Endodermal cell (in vitro differentiated cells): ENCODE data around the gene SH3PXD2A. TPM values are rescaled to one million over a fixed set of nuclear protein-coding genes. Genes with fewer than 3 reads are reported as not detected.

ENCODE experiments used
- DNase-seq: peaks from one replicate; pipeline ENCODE4 v3.0.0-alpha.2; 2017
- H3K27ac ChIP-seq: 2 replicates; pipeline ENCODE4 v1.5.1; 2013; ENCODE audit warnings: mild to moderate bottlenecking, low read depth, low read length, moderate library complexity
- H3K27me3 ChIP-seq: 2 replicates; pipeline ENCODE4 v1.6.1; 2013; ENCODE audit warnings: mild to moderate bottlenecking, low read length, moderate library complexity; ENCODE audit not compliant: insufficient read depth, control insufficient read depth, poor library complexity, severe bottlenecking
- H3K36me3 ChIP-seq: 2 replicates; pipeline ENCODE4 v1.7.0; 2013; ENCODE audit warnings: mild to moderate bottlenecking, low read length, moderate library complexity; ENCODE audit not compliant: control insufficient read depth, insufficient read depth
- H3K4me1 ChIP-seq: one replicate; pipeline ENCODE4 v1.7.0; 2013; ENCODE audit warnings: low read length; ENCODE audit not compliant: control insufficient read depth, insufficient read depth
- H3K4me3 ChIP-seq: 2 replicates; pipeline ENCODE4 v1.5.1; 2013; ENCODE audit warnings: mild to moderate bottlenecking, low read length, moderate library complexity
- H3K9ac ChIP-seq: 2 replicates; pipeline ENCODE4 v1.6.1; 2013; ENCODE audit warnings: mild to moderate bottlenecking, low read length, moderate library complexity; ENCODE audit not compliant: poor library complexity, severe bottlenecking; ENCODE audit errors: extremely low read depth
- H3K9me3 ChIP-seq: 2 replicates; pipeline ENCODE4 v1.6.1; 2013; ENCODE audit warnings: mild to moderate bottlenecking, low read length, moderate library complexity; ENCODE audit not compliant: control insufficient read depth
- H3K27ac Mint-ChIP-seq: 2 replicates; pipeline ENCODE4 v1.8.0; 2020; ENCODE audit warnings: mixed read lengths
- H3K27me3 Mint-ChIP-seq: 2 replicates; pipeline ENCODE4 v1.8.0; 2021; ENCODE audit warnings: mild to moderate bottlenecking, mixed read lengths; ENCODE audit not compliant: insufficient read depth
- H3K36me3 Mint-ChIP-seq: 2 replicates; pipeline ENCODE4 v1.8.0; 2020; ENCODE audit warnings: low read depth, mixed read lengths
- H3K4me1 Mint-ChIP-seq: 2 replicates; pipeline ENCODE4 v1.8.0; 2020; ENCODE audit warnings: mixed read lengths
- H3K4me3 Mint-ChIP-seq: 2 replicates; pipeline ENCODE4 v1.8.0; 2020; ENCODE audit warnings: mild to moderate bottlenecking, moderate library complexity, mixed read lengths
- H3K9me3 Mint-ChIP-seq: 2 replicates; pipeline ENCODE4 v1.8.0; 2020; ENCODE audit warnings: mild to moderate bottlenecking, mixed read lengths
- WGBS, 2 experiments: methylation state at CpG; one replicate each; pipeline versions ENCODE4 v1.1.5 to v1.1.7; 2013; ENCODE audit warnings: missing lambda C conversion rate in 2 of 2, mixed read lengths in 1 of 2; ENCODE audit not compliant: insufficient coverage in 1 of 2, insufficient read length in 1 of 2; 5-methylcytosine and 5-hydroxymethylcytosine counted together
- total RNA-seq, 2 donors: library from RNA; stranded (reverse); fragmentation: NEBNext Ultra II Directional in 1 of 2; extraction: Animal tissue kit (Norgen Biotek cat#: 25700) in 1 of 2; gene quantifications; 2 replicates in 1 of 2; 3 replicates in 1 of 2; pipeline ENCODE4 v1.2.1, GENCODE V29; 2021
- TF ChIP-seq, protein P1 (sequence below): fragments of 200-600 bp; sonication (generic); conservative IDR thresholded peaks from 2 replicates; pipeline ENCODE4 v1.5.0; 2021; ENCODE audit warnings: antibody characterized with exemption, mild to moderate bottlenecking

Gene SH3PXD2A
- total RNA-seq, 2 donors from 2014 or later, result 15.7 to 22.6 TPM

DNA sequence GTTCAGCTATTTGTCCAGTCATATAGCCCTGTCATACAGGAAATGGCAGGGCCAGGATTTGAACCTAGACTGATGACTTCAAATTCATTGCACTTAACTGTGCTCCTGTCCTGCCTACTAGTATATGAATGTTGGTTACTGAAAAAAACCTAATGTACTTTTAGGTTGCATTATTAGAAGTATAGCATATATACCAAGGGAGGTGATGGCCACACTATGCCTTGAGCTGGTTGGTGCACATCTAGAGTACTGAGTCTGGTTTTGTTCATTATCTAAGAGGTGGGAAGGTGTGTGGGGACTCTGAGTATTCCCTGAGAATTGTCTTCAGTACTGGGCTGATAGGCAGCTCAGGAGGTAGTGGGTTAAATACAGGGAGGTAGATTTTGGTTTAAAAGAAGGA, 273.9 kb downstream of the SH3PXD2A start:
- peaks cover 30% of the 10 kb centered on the region for H3K27me3 Mint-ChIP-seq
- no peak overlapping the region for H3K9ac ChIP-seq
- H3K27ac ChIP-seq, result no peak overlapping the region
- peaks cover 18% of the 10 kb centered on the region for H3K4me1 Mint-ChIP-seq
- H3K27me3 ChIP-seq, result no peaks in the 10 kb centered on the region
- peaks cover 5% of the 10 kb centered on the region for H3K9me3 Mint-ChIP-seq
- no peaks in the 10 kb centered on the region for H3K36me3 ChIP-seq
- no peak for DNase-seq
- peaks cover 4% of the 10 kb centered on the region for H3K4me1 ChIP-seq
- no peaks in the 10 kb centered on the region for H3K36me3 Mint-ChIP-seq
- no peak overlapping the region for H3K4me3 Mint-ChIP-seq
- no peak overlapping the region for H3K27ac Mint-ChIP-seq
- TF ChIP-seq, protein P1, sequence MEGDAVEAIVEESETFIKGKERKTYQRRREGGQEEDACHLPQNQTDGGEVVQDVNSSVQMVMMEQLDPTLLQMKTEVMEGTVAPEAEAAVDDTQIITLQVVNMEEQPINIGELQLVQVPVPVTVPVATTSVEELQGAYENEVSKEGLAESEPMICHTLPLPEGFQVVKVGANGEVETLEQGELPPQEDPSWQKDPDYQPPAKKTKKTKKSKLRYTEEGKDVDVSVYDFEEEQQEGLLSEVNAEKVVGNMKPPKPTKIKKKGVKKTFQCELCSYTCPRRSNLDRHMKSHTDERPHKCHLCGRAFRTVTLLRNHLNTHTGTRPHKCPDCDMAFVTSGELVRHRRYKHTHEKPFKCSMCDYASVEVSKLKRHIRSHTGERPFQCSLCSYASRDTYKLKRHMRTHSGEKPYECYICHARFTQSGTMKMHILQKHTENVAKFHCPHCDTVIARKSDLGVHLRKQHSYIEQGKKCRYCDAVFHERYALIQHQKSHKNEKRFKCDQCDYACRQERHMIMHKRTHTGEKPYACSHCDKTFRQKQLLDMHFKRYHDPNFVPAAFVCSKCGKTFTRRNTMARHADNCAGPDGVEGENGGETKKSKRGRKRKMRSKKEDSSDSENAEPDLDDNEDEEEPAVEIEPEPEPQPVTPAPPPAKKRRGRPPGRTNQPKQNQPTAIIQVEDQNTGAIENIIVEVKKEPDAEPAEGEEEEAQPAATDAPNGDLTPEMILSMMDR, result no peak
- no peaks in the 10 kb centered on the region for H3K9me3 ChIP-seq
- no peak overlapping the region for H3K4me3 ChIP-seq

DNA sequence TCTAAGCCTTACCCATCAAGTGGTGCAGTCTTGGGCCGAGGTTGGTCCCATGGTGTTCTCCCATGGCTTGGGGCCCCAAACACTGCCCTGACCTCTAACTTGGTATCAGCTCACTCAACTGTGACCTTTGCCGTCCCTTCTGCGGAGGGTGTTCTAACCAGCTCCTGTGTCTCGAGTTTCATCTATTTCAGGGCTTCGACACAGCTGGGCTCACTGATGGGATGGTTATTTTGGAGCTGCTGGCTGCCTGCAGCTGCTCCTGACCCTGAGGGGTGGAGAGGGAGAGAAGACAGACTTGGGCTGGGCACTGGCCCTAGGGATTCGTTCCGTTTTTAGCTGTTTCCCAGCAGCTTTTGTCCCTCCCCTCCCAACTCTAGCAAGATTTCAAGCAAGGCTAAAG, 274.9 kb downstream of the SH3PXD2A start:
- no peak overlapping the region for H3K4me3 Mint-ChIP-seq
- no peak overlapping the region for H3K9ac ChIP-seq
- H3K27me3 ChIP-seq, result no peaks in the 10 kb centered on the region
- TF ChIP-seq, protein P1, result no peak
- H3K27me3 Mint-ChIP-seq, result peaks cover 22% of the 10 kb centered on the region
- 91 to 94% methylated on average over 3 to 7 of the region's 7 CpGs for WGBS, 2 experiments
- no peaks in the 10 kb centered on the region for H3K9me3 ChIP-seq
- no peak overlapping the region for H3K27ac ChIP-seq
- peaks cover 23% of the 10 kb centered on the region for H3K4me1 Mint-ChIP-seq
- H3K36me3 Mint-ChIP-seq, result no peaks in the 10 kb centered on the region
- no peaks in the 10 kb centered on the region for H3K36me3 ChIP-seq
- no peak overlapping the region for H3K27ac Mint-ChIP-seq
- H3K4me3 ChIP-seq, result no peak overlapping the region
- no peak for DNase-seq
- peaks cover 5% of the 10 kb centered on the region for H3K9me3 Mint-ChIP-seq
- H3K4me1 ChIP-seq, result peaks cover 4% of the 10 kb centered on the region

DNA sequence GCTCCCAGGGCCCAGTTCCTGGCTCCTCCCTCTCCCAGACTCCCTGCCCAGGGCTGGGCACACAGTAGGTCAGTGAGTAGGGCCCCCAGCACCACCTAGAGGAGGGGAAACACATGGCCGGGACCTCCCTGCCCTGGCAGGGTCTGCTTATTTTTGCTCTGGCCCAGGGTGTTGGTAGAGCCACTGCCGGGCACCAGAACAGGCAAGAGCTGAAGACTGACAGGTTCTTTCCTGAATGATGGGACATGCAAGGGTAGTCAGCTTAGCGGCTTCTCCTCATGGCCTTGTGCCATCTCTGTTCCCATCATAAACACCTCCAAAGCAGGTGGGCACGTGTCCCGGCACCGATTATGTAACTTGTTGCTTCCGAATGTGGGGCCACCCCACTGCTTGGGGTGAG, 275.4 kb downstream of the SH3PXD2A start:
- Histone ChIP-seq H3K4me3 (no peak overlapping the region), H3K9me3 (no peaks in the 10 kb centered on the region), H3K9ac (no peak overlapping the region), H3K36me3 (no peaks in the 10 kb centered on the region), H3K27me3 (no peaks in the 10 kb centered on the region), H3K4me1 (peaks cover 4% of the 10 kb centered on the region), H3K27ac (no peak overlapping the region)
- no peak overlapping the region for H3K27ac Mint-ChIP-seq
- peak; percentile 80 for DNase-seq
- TF ChIP-seq, protein P1, result peak; percentile 52
- no peaks in the 10 kb centered on the region for H3K36me3 Mint-ChIP-seq
- peaks cover 18% of the 10 kb centered on the region for H3K27me3 Mint-ChIP-seq
- H3K9me3 Mint-ChIP-seq, result peaks cover 1% of the 10 kb centered on the region
- WGBS, 2 experiments, result 78 to 95% methylated on average over 3 to 7 of the region's 7 CpGs
- peaks cover 23% of the 10 kb centered on the region for H3K4me1 Mint-ChIP-seq
- H3K4me3 Mint-ChIP-seq, result no peak overlapping the region
